OCI-LY3 (cell line): ENCODE results near the gene QRICH2.
A peak's percentile ranks its signal among the peaks of the same experiment; 100 is the strongest.

Experiments
- CTCF ChIP-seq: fragments of 200-600, 300-600 bp; sonication (generic); IDR thresholded peaks from 2 replicates; pipeline ENCODE4 v1.5.1; 2014; ENCODE audit warnings: antibody characterized with exemption, low read length, low read depth
- EZH2phosphoT487 ChIP-seq: fragments of 200-600 bp; shearing (Covaris generic); IDR thresholded peaks from 2 replicates; pipeline ENCODE4 v1.6.1; 2018; ENCODE audit warnings: antibody characterized with exemption, mixed run types, low read depth

- peak; percentile 38 for TF ChIP-seq CTCF
- TF ChIP-seq EZH2phosphoT487: no peak
Observed at GRCh38 chr17:76261421-76262215, 46.5 kb downstream of the QRICH2 start.
